Upper lobe of left lung (tissue), 6 donors: Measurements from ENCODE around the gene PROX1. TPM values are rescaled to one million over a fixed set of nuclear protein-coding genes. Genes with fewer than 3 reads are reported as not detected.
A peak's percentile ranks its signal among the peaks of the same experiment; 100 is the strongest.

Experiments used
- ATAC-seq, 2 donors: fragments of 200-7000 bp; cut with Tn5 transposase; one replicate each; pipeline ENCODE4 v1.9.1; 2022; ENCODE audit warnings: mild to moderate bottlenecking in 2 of 2, moderate library complexity in 2 of 2; ENCODE audit not compliant: low FRiP score in 2 of 2
- DNase-seq, 2 donors: peaks; one replicate each; pipeline ENCODE4 v3.0.0-alpha.2; 2019 to 2020
- H3K27ac ChIP-seq, 4 donors: fragments of 200-600 bp; sonication (generic); one replicate each; pipeline ENCODE4 v1.5.1; 2016 to 2019
- H3K27me3 ChIP-seq, 4 donors: fragments of 200-600 bp; sonication (generic); one replicate each; pipeline ENCODE4 v1.5.1; 2017 to 2019
- H3K36me3 ChIP-seq, 4 donors: fragments of 200-600 bp; sonication (generic); one replicate each; pipeline ENCODE4 v1.5.1; 2016 to 2019
- H3K4me1 ChIP-seq, 4 donors: fragments of 200-600 bp; sonication (generic); one replicate each; pipeline ENCODE4 v1.5.1; 2018 to 2019
- H3K4me3 ChIP-seq, 4 donors: fragments of 200-600 bp; sonication (generic); one replicate each; pipeline ENCODE4 v1.5.1; 2017 to 2019; ENCODE audit warnings: mild to moderate bottlenecking in 2 of 4, moderate library complexity in 1 of 4
- H3K9me3 ChIP-seq, 4 donors: fragments of 200-600 bp; sonication (generic); one replicate each; pipeline ENCODE4 v1.5.1; 2018 to 2019
- EP300 ChIP-seq, 4 donors: sonication (generic); formaldehyde crosslinking; IDR thresholded peaks; one replicate each; pipeline ENCODE4 v1.5.1; 2017; ENCODE audit warnings: antibody characterized with exemption in 4 of 4, control low read depth in 2 of 4
- POLR2A ChIP-seq, 4 donors: fragments of 450-650 bp; IDR thresholded peaks; one replicate each; pipeline ENCODE4 v1.5.1; 2016 to 2017; ENCODE audit warnings: antibody characterized with exemption in 4 of 4, mild to moderate bottlenecking in 2 of 4
- POLR2AphosphoS5 ChIP-seq, 2 donors: sonication (generic); formaldehyde crosslinking; IDR thresholded peaks; one replicate each; pipeline ENCODE4 v1.5.1; 2017; ENCODE audit warnings: antibody characterized with exemption in 2 of 2
- WGBS, 2 donors: methylation state at CpG; one replicate each; pipeline ENCODE4 v1.1.5; 2017 to 2018; 5-methylcytosine and 5-hydroxymethylcytosine counted together
- total RNA-seq, 6 donors: library from RNA; depleted of rRNA in 4 of 6; stranded (reverse); fragments of >200 nt in 4 of 6; gene quantifications; one replicate each; pipeline versions ENCODE4 v1.1.0 to v1.2.1, GENCODE V29; 2016 to 2021
- TF ChIP-seq, protein P1 (sequence below), 6 experiments: fragments of 450-650 bp in 4 of 6; fragments of 200-600 bp in 2 of 6; sonication (generic) in 2 of 6; IDR thresholded peaks; one replicate each; pipeline ENCODE4 v1.5.1; 2016 to 2019; ENCODE audit warnings: antibody characterized with exemption in 6 of 6
- donor health status: DM: no; HTN: no; CAD: no; lungs with moderate emphysema.
- donor health status: DM: no; HTN: yes; CAD: no; lungs with severe emphysema.

PROX1 gene
- total RNA-seq, 6 donors from 2014 or later = 2.3 to 11.1 (median 3.8) TPM

DNA sequence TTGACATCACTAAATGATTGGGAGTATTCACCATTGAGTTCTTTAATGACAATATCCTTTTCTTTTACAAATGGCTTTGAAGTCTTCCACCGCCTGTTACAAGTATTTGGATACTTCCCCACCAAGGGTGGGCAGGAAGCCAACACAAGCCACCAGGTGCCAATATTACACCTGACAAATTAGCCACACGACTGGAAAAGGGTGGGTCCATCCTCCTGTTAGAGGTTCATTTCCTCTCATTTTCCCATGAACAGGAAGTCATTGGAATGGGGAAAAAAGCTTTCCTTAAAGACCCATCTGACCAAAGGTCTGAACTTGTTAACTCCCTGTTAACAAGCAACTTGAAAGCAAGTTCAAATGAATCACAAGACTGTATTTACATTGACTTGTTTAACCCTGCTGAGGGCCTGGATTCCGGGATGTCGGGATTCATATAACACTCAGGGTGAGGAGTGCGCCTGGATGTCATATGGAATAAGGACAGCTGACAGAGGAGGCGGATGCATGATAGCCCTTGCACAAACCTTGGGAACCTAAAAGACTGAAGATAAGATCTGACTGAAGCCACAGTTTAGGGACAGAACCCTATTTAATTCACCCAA lies 40.5 kb upstream of the PROX1 start:
- 36 to 51% methylated on average over 6 of the region's 6 CpGs for WGBS, 2 donors
- DNase-seq = no peak

DNA sequence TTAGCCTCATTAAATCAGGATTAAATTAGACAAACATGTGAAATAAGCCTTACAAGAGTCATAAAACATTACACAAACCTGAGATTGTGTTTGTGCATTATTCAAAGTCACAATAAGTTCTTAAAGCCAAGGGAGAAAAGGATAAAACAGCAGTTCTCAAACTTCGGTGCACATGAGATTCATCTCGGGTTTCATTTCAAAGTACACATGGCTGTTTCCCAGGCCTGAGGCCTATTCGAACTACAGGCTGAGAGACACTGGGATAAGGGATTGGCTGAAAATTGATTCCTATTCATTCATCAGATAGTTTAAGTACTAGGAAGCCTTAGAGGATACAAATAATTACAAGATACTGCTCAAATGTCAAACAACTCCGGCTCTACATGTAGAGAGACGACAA lies 35.9 kb upstream of the PROX1 start:
- Histone ChIP-seq H3K4me3 (no peak overlapping the region), H3K9me3 (no peaks in the 10 kb centered on the region), H3K36me3 (no peaks in the 10 kb centered on the region), H3K4me1 (no peaks in the 10 kb centered on the region), H3K27me3 (no peaks in the 10 kb centered on the region), H3K27ac (no peak overlapping the region)
- 82 to 88% methylated on average over 5 of the region's 5 CpGs for WGBS, 2 donors
- DNase-seq (no peak), ATAC-seq (no peak)
- no peak for TF ChIP-seq EP300 (IDR thresholded peaks at IDR 0.05)
- TF ChIP-seq, protein P1, sequence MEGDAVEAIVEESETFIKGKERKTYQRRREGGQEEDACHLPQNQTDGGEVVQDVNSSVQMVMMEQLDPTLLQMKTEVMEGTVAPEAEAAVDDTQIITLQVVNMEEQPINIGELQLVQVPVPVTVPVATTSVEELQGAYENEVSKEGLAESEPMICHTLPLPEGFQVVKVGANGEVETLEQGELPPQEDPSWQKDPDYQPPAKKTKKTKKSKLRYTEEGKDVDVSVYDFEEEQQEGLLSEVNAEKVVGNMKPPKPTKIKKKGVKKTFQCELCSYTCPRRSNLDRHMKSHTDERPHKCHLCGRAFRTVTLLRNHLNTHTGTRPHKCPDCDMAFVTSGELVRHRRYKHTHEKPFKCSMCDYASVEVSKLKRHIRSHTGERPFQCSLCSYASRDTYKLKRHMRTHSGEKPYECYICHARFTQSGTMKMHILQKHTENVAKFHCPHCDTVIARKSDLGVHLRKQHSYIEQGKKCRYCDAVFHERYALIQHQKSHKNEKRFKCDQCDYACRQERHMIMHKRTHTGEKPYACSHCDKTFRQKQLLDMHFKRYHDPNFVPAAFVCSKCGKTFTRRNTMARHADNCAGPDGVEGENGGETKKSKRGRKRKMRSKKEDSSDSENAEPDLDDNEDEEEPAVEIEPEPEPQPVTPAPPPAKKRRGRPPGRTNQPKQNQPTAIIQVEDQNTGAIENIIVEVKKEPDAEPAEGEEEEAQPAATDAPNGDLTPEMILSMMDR (IDR thresholded peaks at IDR 0.05) = no peak
- no peak for TF ChIP-seq POLR2A (IDR thresholded peaks at IDR 0.05)
- TF ChIP-seq POLR2AphosphoS5 (IDR thresholded peaks at IDR 0.05) = no peak

More for the DNA sequence above, 40.5 kb upstream of the PROX1 start:
- H3K4me3 ChIP-seq = no peak overlapping the region
- no peak overlapping the region for H3K27ac ChIP-seq
- no peak for TF ChIP-seq POLR2A (IDR thresholded peaks at IDR 0.05)
- TF ChIP-seq EP300 (IDR thresholded peaks at IDR 0.05) = no peak
- TF ChIP-seq, protein P1 (IDR thresholded peaks at IDR 0.05) = no peak
- no peak for TF ChIP-seq POLR2AphosphoS5 (IDR thresholded peaks at IDR 0.05)
- no peaks in the 10 kb centered on the region for H3K9me3 ChIP-seq
- no peaks in the 10 kb centered on the region for H3K36me3 ChIP-seq
- H3K27me3 ChIP-seq = no peaks in the 10 kb centered on the region
- ATAC-seq = no peak
- H3K4me1 ChIP-seq = no peaks in the 10 kb centered on the region

DNA sequence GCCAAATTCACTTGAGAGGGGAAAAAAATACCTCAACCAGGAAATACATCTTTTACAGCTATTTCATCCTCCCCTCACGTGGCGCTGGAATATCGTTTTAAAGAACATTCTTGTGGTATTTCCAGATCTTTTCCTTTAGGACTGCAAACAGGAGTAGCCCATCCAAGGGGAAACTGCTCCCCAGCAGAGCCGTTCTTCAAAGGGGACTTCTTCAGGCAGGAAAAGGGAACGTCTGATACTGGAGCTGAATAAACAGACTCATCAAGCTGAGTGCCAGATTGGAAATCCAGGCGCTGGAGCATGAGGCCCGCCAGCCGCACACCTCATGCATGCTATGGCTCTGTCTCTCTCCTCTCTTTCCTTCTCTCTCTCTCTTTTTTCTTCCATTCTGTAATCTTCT lies 34.0 kb upstream of the PROX1 start:
- TF ChIP-seq, protein P1 (IDR thresholded peaks at IDR 0.05) = no peak
- TF ChIP-seq POLR2AphosphoS5 (IDR thresholded peaks at IDR 0.05) (no peak), POLR2A (IDR thresholded peaks at IDR 0.05) (no peak), EP300 (IDR thresholded peaks at IDR 0.05) (no peak)
- Histone ChIP-seq H3K36me3 (no peaks in the 10 kb centered on the region), H3K4me1 (no peaks in the 10 kb centered on the region), H3K9me3 (no peaks in the 10 kb centered on the region), H3K27ac (no peak overlapping the region), H3K27me3 (no peaks in the 10 kb centered on the region), H3K4me3 (no peak overlapping the region)
- 53 to 67% methylated on average over 8 of the region's 8 CpGs for WGBS, 2 donors
- peak in 1 of 2 donors; percentile 11 for DNase-seq
- ATAC-seq = no peak

DNA sequence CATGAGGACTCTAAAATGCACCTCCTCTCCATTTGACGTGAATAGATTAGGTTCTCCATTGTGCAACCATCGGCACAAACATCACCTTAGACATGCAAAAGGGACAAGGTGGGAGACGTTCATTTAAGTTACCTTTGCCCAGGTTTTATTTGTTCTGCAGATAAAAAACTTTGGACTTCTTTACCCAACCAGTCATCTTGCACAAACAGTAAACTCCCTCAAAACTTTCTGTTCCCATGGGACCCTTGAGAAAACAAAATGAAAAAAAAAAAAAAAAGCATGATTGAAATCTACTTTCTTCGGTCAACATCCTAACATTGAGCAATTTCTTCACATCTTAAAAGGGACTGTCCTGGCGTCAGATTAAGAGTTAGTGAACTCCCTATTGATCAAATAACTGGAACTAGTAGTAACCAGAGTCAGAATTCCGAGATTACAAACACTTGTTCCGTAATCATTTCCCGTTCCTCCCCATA lies 31.4 kb upstream of the PROX1 start:
- no peak for TF ChIP-seq EP300 (IDR thresholded peaks at IDR 0.05)
- whole genome bisulfite sequencing, 2 donors = 73 to 75% methylated on average over 8 of the region's 8 CpGs
- no peak overlapping the region for H3K27ac ChIP-seq
- ATAC-seq (no peak), DNase-seq (no peak)
- H3K9me3 ChIP-seq = no peaks in the 10 kb centered on the region
- H3K4me3 ChIP-seq = no peak overlapping the region
- H3K36me3 ChIP-seq = no peaks in the 10 kb centered on the region
- H3K4me1 ChIP-seq = no peaks in the 10 kb centered on the region
- no peaks in the 10 kb centered on the region for H3K27me3 ChIP-seq

DNA sequence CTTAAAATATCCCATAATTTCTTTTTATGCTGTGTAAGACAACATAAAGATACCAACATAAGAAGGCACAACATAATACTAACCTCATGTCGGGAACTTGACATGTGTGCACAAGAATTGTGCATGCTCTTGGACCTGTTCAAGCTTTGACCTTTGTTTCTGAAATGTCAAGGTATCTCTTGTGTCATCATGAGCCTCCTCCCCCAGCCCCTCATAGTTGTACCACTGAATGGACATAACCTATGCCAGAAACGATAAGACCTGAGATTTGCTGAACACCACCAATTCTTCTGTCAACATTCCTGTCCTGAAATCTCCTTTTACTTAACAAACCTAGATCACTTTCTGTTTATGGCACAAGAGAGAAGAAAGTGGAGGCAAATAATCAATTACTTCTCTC lies 29.4 kb upstream of the PROX1 start:
- H3K27me3 ChIP-seq = no peaks in the 10 kb centered on the region
- no peaks in the 10 kb centered on the region for H3K9me3 ChIP-seq
- ATAC-seq (no peak), DNase-seq (no peak)
- H3K27ac ChIP-seq = no peak overlapping the region
- WGBS, 2 donors = 81 to 83% methylated on average over 2 of the region's 2 CpGs
- no peaks in the 10 kb centered on the region for H3K36me3 ChIP-seq
- H3K4me1 ChIP-seq = no peaks in the 10 kb centered on the region
- H3K4me3 ChIP-seq = no peak overlapping the region
- TF ChIP-seq POLR2A (IDR thresholded peaks at IDR 0.05) (no peak), EP300 (IDR thresholded peaks at IDR 0.05) (no peak), POLR2AphosphoS5 (IDR thresholded peaks at IDR 0.05) (no peak)
- TF ChIP-seq, protein P1 (IDR thresholded peaks at IDR 0.05) = no peak
